KBM-7 (cell line): ENCODE results near the gene TSPAN10.
A peak's percentile ranks its signal among the peaks of the same experiment; 100 is the strongest.
"Not testable (repeated sequence)": the region's sequence is repeated elsewhere in the genome, so short reads cannot be mapped to it uniquely, and the experiment has no call there.

Experiments
- DNase-seq: peaks from one replicate; pipeline ENCODE4 v3.0.0-alpha.2; 2015
- in situ Hi-C: fragments of 300-500 bp; cut with MboI; formaldehyde crosslinking; loops from 2 replicates; pipeline ENCODE4 v1.14.3; 2020; ENCODE audit warnings: low sequenced_read_pairs, low pct_unique_long_range_greater_than_20kb, mixed read lengths

TSPAN10 gene

DNA sequence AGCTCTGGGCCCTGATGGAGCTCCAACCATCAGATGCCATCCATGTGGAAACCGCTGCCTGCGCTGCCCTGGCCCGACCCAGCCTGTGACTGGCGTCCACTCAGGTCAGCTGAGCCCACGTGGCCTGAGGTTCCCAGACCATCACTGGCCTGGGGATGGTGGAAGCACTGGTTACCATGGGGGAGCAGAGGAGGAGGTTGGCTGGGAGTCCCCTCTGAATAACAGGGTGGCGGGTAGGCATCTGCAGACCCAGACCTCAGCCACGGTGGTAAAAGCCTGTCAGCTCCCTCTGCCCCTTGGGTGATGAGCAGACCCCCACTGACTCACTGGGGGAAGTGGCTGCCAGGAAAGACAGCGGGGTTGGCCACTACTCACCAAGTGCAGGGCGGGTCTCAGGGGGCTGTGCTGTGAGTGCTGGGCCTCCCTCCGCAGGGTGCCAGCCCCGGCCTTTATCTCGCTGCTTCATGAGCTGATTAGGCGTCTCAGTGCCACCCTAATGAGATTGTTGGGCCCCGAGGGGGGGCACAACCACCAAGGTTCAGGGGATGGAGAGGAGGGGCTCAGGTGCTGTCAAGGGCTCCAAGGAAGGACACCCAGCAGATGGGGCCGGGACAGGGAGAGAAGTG is 19.2 kb downstream of the TSPAN10 start, which contains the start of gene PDE6G:
Gene PDE6G, minus strand, starts transcription at position 425 of the 626 bp plus-strand sequence. CDS start 3,237 bp downstream, outside the sequence.
- in situ Hi-C loops: no loop called here

DNA sequence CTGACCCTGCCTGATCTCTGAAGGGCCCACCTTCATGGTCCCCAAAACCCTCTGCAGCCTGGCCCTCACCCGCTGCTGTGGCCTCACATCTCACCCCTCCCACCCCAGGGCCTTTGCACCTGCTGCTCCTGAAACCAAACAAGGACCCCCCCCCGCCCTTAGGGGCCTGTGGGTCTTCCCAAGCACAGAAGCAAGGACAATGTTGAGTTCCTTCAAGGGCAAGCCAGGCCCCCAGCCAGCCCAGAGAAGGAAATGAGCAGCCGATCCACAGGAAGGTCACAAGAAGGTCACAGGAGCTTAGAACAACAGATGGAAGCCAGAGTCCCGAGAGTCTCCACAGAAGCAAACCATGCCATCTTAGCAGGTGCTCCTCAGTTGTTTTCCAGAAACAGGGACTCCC is 19.8 kb downstream of the TSPAN10 start:
- in situ Hi-C loops: no loop called here
- DNase-seq: peak; percentile 28

More for the DNA sequence above, 19.2 kb downstream of the TSPAN10 start, which contains the start of gene PDE6G:
- no peak for DNase-seq

DNA sequence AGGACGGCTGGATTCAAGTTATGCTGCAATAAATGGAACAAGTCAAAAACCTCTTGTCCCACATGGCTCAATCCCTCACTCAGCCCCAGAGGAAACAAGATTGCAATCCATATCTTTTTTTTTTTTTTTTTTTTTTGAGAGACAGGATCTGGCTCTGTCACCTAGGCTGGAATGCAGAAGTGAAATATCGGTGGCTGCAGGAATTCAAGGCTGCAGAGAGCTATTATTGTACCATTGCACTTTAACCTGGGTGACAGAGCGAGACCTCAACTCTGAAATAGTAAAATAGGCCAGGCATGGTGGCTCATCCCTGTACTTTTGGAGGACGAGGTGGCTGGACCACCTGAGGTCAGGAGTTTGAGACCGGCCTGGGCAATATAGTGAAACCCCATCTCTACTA is 22.0 kb downstream of the TSPAN10 start:
- in situ Hi-C loops: no loop called here
- no peak for DNase-seq

GRCh38 chr17:81660441-81660840 is 23.4 kb downstream of the TSPAN10 start:
- in situ Hi-C loops: no loop called here

DNA sequence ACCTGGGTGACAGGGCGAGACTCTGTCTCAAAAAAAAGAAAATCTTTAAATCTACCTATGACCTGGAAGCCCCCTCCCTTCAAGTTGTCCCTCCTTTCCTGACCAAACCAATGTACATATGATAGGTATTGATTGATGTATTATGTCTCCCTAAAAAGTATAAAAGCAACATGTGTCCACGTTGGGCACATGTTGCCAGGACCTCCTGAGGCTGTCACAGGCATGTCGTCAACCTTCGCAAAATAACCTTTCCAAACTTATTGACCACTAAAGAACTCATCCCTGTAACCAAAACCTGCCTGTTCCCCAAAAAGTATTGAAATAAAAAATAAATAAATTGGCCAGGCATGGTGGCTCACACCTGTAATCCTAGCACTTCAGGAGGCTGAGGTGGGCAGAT is 25.0 kb downstream of the TSPAN10 start:
- no peak for DNase-seq
- in situ Hi-C loops: no loop called here

More at GRCh38 chr17:81660441-81660840, 23.4 kb downstream of the TSPAN10 start:
- DNase-seq: no peak

DNA sequence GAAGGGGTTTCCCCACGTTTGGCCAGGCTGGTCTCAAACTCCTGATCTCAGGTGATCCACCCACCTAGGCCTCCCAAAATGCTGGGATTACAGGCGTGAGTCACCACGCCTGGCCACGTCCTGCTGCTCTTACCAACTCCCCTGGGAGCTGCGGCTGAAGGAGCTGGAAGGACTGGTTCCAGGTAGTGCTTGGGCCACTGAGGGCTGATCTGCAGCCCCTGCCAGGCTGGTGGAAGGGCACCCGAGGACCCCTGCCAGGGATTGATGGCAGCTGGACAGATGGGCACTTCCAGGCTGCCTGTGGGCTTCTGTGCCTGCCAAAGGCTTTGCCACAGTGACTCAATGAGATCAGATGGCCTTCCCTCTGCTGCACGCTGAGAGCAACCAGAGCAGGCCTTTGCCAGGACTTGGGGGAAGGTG is 27.1 kb downstream of the TSPAN10 start:
- in situ Hi-C loops: no loop called here
- no peak for DNase-seq

GRCh38 chr17:81665205-81666091 is 28.5 kb downstream of the TSPAN10 start:
- in situ Hi-C loops: no loop called here
- peak; percentile 39 for DNase-seq

DNA sequence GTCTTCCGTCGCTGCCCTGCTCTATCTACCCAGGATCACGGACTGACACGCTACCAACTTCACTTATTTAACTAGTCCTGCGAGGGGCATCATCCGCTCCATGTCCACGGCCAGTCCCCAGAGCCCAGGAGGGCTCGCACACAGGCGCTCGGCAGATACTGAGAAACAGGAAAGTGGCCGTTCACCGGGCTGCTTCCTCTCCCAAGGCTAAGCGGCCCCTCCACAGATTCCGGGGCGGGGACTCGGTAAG is 29.0 kb downstream of the TSPAN10 start:
- in situ Hi-C loops: no loop called here
- no peak for DNase-seq

GRCh38 chr17:81666342-81667191 is 29.6 kb downstream of the TSPAN10 start, which contains the start of the genes CCDC137 and OXLD1:
TSS of gene CCDC137 (plus strand) at chr17:81666737. CDS start at chr17:81666767, 30 bp downstream.
TSS of gene OXLD1 (minus strand) at chr17:81666605. CDS start at chr17:81666577, 28 bp downstream.
- in situ Hi-C loops: no loop called here

GRCh38 chr17:81667754-81668153 is 30.8 kb downstream of the TSPAN10 start:
- DNase-seq: peak; percentile 62
- in situ Hi-C loops: no loop called here

More at GRCh38 chr17:81666342-81667191, 29.6 kb downstream of the TSPAN10 start, which contains the start of the genes CCDC137 and OXLD1:
- DNase-seq: peak; percentile 94

GRCh38 chr17:81672504-81672903 is 35.5 kb downstream of the TSPAN10 start:
- in situ Hi-C loops: no loop called here
- no peak for DNase-seq

DNA sequence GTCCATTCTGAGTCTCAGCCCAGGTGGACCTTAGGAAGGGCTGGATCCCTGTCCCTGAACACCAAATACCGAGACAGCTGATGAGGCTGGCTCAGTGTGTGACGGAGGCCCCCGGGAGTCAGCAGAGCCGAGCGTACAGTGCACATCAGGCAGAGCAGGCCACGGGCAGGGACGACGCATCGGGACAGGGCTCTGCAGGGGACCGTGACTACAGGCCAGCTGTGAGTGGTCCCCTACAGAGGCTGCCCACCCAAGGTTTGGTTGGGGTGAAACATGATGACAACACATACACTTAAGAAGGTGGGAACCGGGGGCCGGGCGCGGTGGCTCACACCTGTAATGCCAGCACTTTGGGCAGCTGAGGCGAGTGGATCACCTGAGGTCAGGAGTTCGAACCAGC is 36.0 kb downstream of the TSPAN10 start:
- DNase-seq: no peak
- in situ Hi-C loops: no loop called here

DNA sequence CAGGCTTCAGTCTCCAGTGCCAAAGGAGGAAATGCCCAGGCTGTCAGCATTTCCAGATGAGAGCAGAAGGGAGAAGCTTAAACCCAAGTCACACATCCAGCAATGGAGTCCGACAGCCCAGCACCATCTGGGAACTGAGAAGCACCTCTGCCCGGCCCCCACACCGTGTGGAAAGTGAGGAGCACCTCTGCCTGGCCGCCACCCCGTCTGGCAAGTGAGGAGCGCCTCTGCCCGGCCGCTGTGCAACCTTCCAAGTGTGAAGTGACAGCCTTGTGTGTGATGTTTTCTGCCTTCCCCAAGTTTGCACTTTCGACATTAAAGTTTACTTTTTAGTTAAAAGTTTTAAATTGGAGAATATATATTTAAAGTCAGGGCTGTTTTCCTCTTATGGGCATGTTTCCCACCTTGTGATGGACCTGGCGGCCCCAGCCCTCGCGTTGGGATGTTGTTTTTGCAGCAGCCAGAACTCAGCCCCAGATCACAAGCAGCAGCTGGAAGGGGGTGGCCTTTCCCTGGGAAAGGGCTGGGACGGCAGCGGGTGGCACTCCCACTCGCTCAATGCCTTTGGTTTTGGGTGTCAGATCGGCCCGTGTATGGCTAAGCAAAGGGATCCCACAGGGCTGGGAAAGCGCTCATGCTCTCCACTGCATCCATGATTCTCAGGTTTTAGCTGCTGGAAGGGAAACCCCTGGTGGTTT is 36.7 kb downstream of the TSPAN10 start:
- in situ Hi-C loops: no loop called here
- no peak for DNase-seq

- peak; percentile 70 for DNase-seq
- in situ Hi-C loops: not testable (repeated sequence)
These were observed 38.7 kb downstream of the TSPAN10 start for GRCh38 chr17:81675515-81676221.

- DNase-seq: no peak
- in situ Hi-C loops: no loop called here
These were observed 39.9 kb downstream of the TSPAN10 start for GRCh38 chr17:81676906-81677305.

DNA sequence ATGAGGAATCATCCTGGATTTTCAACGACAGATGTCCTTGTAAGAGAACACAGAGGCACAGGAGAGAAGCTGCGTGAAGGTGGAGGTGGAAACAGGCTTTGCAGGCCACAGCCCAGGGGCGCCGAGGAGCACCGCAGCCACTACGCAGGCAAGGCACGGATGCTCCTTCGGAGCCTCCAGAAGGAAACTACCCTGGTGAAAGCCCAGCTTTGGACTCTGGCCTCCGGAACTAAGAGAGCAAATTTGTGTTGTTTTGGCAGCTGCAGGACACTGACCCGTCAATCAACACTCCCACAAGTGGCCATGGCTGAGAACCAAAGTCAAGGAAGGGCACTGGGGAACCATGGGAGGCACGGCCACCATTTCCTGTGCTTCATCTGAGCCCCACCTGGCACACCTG is 43.2 kb downstream of the TSPAN10 start:
- in situ Hi-C loops: no loop called here
- no peak for DNase-seq

DNA sequence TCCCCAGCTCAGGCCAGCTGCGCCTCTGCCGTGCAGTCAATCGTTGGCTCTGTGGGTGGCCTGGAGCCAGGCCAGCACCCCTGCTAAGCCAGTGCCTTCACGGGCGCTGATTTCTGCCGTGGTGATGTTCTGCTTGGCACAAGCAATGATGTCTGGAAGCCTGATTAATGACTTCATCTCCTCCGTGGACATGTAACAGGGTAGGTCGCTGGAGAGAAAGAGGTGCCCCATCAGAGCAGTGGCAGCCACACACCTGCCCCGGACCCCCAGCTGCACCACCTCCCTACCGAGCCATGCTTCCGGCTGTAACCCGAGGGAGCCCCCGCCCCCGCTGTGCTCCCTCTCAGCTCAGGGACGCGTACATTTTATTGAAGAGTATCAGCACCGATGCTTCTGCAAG is 44.7 kb downstream of the TSPAN10 start:
- in situ Hi-C loops: no loop called here
- DNase-seq: no peak

DNA sequence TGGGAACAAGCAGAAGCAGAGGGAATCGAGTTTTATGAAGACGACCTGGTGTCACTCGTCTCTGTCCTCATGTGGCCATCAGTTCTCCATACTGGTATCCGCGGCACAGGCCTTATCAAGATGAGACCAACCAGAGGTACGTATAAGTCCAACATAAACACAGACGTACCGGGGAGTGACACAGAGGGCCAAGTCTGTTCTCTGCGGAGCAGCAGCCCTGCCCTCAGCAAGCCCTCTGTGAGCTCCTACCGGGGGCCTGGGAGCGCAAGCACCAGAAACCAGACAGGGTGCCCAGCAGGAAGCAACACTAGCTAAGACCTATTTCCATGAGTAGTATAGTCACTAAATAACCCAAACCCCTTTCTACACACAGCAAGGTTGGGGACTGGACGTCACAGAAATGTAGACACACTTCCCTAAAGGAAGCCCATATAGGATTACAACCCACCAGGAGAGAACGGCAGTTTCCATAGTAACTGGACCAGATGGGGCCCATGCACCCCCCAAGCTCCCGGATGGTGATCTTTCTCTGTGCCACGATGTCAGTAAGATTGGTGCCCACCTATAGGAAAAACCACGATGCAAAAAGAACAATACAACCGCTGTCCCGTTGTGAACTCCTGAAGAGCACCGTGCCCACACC is 45.7 kb downstream of the TSPAN10 start:
- peak; percentile 36 for DNase-seq
- in situ Hi-C loops: no loop called here
